Activated T-cell treated with anti-CD3 and anti-CD28 coated beads, Interleukin-2, amount 50 U/mL, for 72 hours (primary cell): Measurements from ENCODE around the gene PHF12. TPM values are rescaled to one million over a fixed set of nuclear protein-coding genes. Genes with fewer than 3 reads are reported as not detected.

Experiments used
- ATAC-seq, 2 donors: fragments of 150-1000 bp; cut with Tn5 transposase; replicated peaks in 1 of 2; 2 replicates each; pipeline ENCODE4 v1.10.0; 2021; ENCODE audit warnings: moderate library complexity in 2 of 2, mild to moderate bottlenecking in 1 of 2
- DNase-seq, 2 donors: peaks; one replicate each; pipeline ENCODE4 v3.0.0; 2021 to 2022; ENCODE audit warnings: mixed read lengths in 1 of 2
- H3K27ac Mint-ChIP-seq: one replicate; pipeline ENCODE4 v1.8.0; 2022; ENCODE audit warnings: mild to moderate bottlenecking, moderate library complexity, mixed read lengths
- H3K27me3 Mint-ChIP-seq: one replicate; pipeline ENCODE4 v1.8.0; 2022; ENCODE audit warnings: low read depth, mixed read lengths
- H3K36me3 Mint-ChIP-seq, 2 donors: one replicate each; pipeline ENCODE4 v1.8.0; 2022; ENCODE audit warnings: mixed read lengths in 2 of 2, mild to moderate bottlenecking in 1 of 2; ENCODE audit not compliant: insufficient read depth in 2 of 2
- H3K4me1 Mint-ChIP-seq: one replicate; pipeline ENCODE4 v1.8.0; 2022; ENCODE audit warnings: low read depth, mixed read lengths
- H3K4me3 Mint-ChIP-seq, 2 donors: one replicate each; pipeline ENCODE4 v1.8.0; 2022; ENCODE audit warnings: mild to moderate bottlenecking in 2 of 2, mixed read lengths in 2 of 2, moderate library complexity in 2 of 2
- H3K9me3 Mint-ChIP-seq, 2 donors: one replicate each; pipeline ENCODE4 v1.8.0; 2022; ENCODE audit warnings: mixed read lengths in 2 of 2
- total RNA-seq, 2 donors: library from RNA; stranded (reverse); gene quantifications; one replicate each; pipeline ENCODE4 v1.2.3, GENCODE V29; 2022

PHF12 gene
- total RNA-seq, 2 donors from 2014 or later, result 67.7 to 81.6 TPM

GRCh38 chr17:28855336-28855679 lies 96.0 kb downstream of the PHF12 start:
- H3K36me3 Mint-ChIP-seq, result peaks cover 8 to 22% of the 10 kb centered on the region in 2 donors
- H3K9me3 Mint-ChIP-seq, result no peaks in the 10 kb centered on the region
- H3K4me3 Mint-ChIP-seq, result peak overlapping the region; percentile 90 to 97
- no peak for DNase-seq
- H3K27me3 Mint-ChIP-seq, result no peaks in the 10 kb centered on the region
- no peak for ATAC-seq
- H3K4me1 Mint-ChIP-seq, result peaks cover 44% of the 10 kb centered on the region
- peak overlapping the region; percentile 90 for H3K27ac Mint-ChIP-seq

Other genes with a start within 250 kb of the PHF12 start
- 1 to 10 TPM; 8.0 to 9.6 TPM for gene PROCA1, start 239.6 kb downstream of the PHF12 start, total RNA-seq
- 10 to 100 TPM; 10.4 to 17.3 TPM for gene RAB34, start 233.7 kb downstream of the PHF12 start, total RNA-seq
- gene RPL23A, start 231.5 kb downstream of the PHF12 start, total RNA-seq, result 1,000 to 10,000 TPM; 2,006 to 2,174 TPM
- gene TLCD1, start 225.3 kb downstream of the PHF12 start, total RNA-seq, result 1 to 10 TPM; 5.2 to 9.0 TPM
- 10 to 100 TPM in 1 of 2 donors, 1 to 10 TPM in 1; 6.9 to 10.9 TPM for gene NEK8, start 222.7 kb downstream of the PHF12 start, total RNA-seq
- gene TRAF4, start 207.5 kb downstream of the PHF12 start, total RNA-seq, result 100 to 1,000 TPM; 108 to 145 TPM
- 10 to 100 TPM; 20.9 to 26.5 TPM for gene FAM222B, start 108.7 kb downstream of the PHF12 start, total RNA-seq
- gene ERAL1, start 96.5 kb downstream of the PHF12 start, total RNA-seq, result 10 to 100 TPM; 48.6 to 68.1 TPM
- 100 to 1,000 TPM; 138 to 141 TPM for gene FLOT2, start 53.8 kb downstream of the PHF12 start, total RNA-seq
- 10 to 100 TPM; 21.3 to 25.3 TPM for gene DHRS13, start 48.4 kb downstream of the PHF12 start, total RNA-seq
- not detected for gene SEZ6, start 54.5 kb upstream of the PHF12 start, total RNA-seq
- 10 to 100 TPM in 1 of 2 donors, 1 to 10 TPM in 1; 9.4 to 13.7 TPM for gene PIPOX, start 91.6 kb upstream of the PHF12 start, total RNA-seq
- 10 to 100 TPM; 49.5 to 51.2 TPM for gene MYO18A, start 228.9 kb upstream of the PHF12 start, total RNA-seq